Cerebellar cortex (tissue), 1 donor: ENCODE measurements around the gene ZNF530.
A peak's percentile ranks its signal among the peaks of the same experiment; 100 is the strongest.

Source experiments
- DNase-seq: peaks from one replicate; pipeline ENCODE4 v3.0.0-alpha.2; 2015; ENCODE audit warnings: low spot score

The ZNF530 gene

DNA sequence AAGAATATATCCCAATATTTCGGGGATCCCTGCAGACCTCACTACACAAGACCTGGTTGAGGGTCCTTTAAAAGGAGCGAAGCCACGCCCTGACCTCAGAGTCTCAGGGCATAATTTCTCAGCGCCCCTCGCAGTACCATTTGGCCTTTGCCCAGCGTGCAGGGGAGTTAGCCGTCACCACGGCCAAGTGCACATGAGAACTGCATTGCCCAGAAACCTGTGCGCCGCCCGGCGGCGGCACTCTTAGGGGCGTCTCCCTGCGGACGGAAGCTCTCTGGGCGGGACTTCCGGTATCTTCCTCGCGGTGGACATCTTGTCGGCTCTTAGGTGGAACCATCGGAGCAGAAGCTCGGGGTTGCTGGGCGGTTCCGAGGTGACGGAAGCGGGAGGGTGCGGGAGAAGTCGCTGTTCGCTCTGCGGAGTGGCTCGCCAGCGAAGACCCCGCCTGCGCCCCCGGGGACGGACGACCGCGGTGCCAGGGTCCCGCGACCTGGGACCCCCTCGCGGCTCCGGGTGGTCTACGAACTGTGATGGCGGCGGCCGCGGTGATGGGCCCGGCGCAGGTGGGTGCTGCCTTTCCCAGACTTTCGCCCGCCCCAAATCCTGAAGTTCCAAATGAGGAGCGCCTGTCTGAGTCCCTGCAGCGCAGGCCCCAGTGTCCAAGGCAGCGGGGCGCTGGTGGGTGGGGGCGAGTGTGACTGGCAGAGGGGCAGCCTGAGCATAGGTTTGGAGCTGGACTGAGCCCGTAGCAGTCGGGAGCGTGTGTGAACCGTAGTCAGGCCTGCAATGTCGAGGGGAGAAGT is 14.5 kb downstream of the ZNF530 start, which contains the start of gene ZNF134:
Gene ZNF134, plus strand, starts transcription at position 302 of the 803 bp plus-strand sequence. CDS start 5,227 bp downstream, outside the sequence.
- peak; percentile 95 for DNase-seq

DNA sequence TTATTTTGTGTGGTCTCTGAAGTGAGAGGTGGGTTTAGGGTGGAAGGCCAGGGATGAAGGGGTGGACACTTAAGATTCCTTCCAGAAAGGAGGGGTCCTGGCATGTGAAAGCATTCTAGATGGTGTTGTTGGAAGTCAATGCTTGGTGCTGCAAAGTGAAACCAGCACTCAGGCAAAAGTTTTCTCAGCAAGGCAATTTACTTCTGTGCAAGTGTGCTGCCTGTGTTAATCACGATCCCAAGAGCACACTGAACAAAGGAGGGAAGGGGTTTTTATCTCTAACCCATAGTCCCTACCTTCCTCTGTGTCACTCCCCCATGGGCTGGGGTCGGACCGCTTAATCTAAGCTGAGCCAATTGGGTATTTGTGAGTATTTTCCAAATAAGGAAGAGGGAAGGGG is 15.7 kb downstream of the ZNF530 start:
- DNase-seq: no peak

DNA sequence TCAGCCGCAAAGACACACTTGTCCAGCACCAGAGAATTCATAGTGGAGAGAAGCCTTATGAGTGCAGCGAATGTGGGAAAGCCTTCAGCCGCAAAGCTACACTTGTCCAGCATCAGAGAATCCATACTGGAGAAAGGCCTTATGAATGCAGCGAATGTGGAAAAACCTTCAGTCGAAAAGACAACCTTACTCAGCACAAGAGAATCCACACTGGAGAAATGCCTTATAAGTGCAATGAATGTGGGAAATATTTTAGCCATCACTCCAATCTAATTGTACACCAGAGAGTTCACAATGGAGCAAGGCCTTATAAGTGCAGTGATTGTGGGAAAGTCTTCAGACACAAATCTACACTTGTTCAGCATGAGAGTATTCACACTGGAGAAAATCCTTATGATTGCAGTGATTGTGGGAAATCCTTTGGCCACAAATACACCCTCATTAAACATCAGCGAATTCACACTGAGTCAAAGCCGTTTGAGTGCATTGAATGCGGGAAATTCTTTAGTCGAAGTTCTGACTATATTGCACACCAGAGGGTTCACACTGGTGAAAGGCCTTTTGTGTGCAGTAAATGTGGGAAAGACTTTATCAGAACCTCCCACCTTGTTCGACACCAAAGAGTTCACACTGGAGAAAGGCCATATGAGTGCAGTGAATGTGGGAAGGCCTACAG is 21.1 kb downstream of the ZNF530 start:
- DNase-seq: no peak

DNA sequence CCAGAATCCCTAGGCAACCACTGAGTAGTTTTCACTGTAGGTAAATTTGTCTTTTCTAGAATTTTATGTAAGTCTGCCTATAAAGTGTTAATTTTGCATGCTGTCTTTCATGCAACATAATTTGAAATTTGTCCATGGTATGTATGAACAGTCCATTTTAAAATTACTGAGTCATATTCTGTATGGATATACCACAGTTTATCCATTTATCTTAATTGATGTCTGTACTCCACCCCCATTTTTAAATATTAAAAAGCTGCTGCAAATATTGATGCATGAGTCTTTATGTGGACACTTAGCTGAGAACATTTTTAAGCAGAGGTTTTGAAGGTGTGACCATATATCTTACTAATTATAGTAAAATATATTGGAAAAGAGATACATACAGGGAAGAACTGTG is 23.4 kb downstream of the ZNF530 start:
- no peak for DNase-seq

DNA sequence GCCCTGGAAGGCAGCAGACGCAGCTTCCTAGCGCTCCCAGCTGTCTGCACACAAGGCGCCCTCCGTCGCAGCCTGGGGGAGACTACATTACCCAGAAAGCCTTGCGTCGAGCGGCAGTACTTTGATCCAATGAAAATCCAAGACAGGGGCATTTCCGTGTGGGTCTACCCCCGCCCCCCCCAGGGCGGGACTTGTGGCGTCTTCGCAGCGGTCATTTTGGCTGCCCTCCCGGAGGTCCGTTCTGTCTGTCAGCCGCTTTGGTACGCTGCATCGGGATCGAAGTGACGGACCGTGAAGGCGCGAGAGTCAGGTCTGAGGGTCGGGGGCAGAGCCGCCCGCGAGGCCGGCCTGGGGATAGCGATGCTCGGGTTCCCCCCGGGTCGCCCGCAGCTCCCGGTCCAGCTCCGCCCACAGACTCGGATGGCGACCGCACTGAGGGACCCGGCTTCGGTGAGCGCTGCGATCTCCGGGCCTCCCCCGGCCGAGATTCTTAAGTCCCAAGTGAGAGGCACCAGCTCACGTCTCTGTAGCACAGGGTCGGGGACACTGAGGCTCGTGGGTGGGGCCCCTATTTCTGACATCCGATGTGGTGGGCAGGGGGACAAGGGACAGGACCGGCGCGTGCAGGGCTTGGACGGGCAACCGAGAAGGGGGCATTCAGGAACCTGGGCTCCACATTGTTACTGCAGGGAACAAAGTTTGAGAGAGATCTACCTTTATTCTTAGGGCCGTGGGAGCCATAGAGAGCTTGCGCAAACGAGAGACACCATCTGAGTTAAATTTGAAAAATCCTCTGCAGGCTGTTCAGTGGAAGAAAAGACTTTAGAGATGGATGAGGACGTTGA is 33.5 kb downstream of the ZNF530 start, which contains the start of gene ZNF211:
Gene ZNF211, plus strand, starts transcription at position 182 of the 845 bp plus-strand sequence. Its CDS starts 179 bp downstream, at position 361.
- DNase-seq: peak; percentile 97

DNA sequence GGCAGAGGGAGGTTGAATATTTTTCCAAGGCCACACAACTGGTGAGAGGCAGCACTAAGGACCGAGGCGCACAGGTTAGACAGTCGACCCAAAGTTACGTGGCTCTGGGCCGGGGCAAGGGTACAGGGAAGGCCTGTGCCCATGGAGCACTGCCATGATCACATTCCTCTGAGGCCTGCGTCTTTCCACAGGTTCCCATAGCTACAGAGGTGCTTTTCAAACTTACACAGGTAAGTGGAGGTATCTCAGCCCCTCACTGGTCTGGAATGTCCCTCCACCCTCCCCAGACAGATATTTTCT is 34.1 kb downstream of the ZNF530 start:
- DNase-seq: no peak

DNA sequence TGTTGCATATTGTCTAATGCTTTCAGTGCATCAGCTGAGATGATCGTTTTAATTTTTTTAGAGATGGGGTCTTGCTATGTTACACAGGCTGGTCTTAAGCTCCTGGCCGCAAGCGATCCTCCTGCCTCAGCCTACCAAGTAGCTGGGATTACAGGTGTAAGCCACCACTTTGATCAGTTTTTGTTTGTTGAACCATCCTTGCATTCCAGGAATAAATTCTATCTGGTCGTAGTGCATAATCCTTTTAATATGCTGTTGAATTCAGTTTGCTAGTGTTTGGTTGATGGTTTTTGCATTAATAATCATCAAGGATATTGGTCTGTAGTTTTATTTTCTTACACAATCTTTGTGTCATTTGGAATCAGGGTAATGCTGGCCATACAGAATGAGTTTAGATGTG is 37.7 kb downstream of the ZNF530 start:
- DNase-seq: no peak

DNA sequence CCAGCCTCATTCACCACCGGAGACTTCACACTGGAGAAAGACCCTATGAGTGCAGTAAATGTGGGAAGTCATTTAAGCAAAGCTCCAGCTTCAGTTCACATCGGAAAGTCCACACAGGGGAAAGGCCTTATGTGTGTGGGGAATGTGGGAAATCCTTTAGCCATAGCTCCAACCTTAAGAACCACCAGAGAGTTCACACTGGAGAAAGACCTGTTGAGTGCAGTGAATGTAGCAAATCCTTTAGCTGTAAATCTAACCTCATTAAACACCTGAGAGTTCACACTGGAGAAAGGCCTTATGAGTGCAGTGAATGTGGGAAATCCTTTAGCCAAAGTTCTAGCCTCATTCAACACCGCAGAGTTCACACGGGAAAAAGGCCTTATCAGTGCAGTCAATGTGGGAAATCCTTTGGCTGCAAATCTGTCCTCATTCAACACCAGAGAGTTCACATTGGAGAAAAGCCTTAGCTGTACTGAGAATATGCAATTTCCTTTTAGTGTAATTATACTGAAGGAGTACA is 42.1 kb downstream of the ZNF530 start:
- DNase-seq: no peak

DNA sequence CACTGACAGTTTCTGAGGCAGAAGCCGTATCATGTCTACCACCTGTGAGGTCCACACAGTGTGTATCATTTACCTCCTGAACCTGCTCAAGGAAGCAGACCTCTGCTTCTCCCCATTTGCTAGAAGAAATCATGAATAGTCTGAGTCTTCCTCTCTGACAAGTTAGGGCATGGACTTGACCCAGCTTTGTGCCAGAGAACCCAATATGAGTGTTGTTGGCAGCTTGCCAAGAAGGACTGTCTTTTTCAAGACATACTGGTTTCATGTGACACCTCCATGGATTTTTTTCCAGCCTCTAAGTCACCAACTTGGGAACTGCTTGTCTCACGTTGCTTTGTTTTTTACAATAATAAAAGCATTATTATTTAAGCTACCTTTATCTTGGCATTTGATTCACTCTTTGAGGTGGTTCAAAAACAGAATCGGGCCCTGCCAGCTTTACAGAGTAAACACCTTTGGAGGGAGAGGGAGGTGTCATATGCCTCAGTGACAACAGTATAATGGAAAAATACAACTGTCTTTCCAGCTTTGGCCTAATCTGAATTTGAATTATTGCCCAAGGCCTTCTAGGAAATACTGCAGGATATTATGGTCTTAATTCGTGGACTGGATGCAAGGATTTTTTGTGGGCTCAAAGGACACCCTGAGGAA is 42.8 kb downstream of the ZNF530 start:
- no peak for DNase-seq

DNA sequence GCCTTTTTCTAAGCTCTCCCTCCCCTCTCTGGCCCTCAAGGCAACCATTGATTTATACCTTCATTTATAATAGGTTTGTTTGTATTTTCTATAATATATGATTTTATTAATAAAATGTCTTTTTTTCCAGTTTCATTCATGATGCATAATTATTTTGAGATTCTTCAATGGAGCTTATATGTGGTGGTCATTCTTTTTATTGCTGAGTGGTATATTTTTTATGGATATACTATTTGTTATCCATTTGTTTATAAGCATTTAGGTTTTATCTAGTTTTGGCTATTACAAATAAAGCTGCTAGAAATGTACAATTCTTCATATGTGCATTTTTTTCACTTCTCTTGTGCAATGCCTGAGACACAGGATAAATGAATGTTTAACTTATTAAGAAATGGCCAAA is 44.0 kb downstream of the ZNF530 start:
- no peak for DNase-seq

DNA sequence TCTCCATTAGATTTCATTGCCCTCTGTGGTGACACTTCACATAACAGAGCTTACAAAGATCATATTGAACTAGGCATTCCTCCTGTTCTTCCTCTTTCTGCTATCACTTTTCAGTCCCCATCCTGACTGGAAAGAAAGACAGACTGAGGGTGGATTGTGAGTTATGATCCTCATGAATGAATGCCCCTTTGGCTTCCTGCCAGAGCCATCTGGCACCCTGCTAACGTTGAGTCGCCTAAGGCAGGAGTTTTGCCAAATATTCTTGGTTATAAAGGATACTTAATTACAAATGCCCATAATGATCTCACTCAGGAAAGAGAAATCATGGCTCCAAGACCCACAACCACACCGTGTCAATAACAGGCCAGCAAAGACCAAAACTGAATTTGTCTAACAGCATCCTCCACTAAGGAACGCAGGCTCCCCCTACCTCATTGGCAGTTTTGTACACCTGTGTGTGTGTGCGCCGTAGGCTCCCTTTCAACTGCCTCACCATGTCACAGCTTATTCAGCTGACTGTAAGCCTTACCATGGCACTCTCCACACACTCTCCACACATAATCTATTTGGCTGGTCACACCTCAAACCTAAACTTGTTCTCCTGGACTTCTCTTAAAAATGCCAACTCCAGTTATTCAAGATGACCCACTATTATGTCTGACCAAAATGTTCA is 48.8 kb downstream of the ZNF530 start:
- no peak for DNase-seq

DNA sequence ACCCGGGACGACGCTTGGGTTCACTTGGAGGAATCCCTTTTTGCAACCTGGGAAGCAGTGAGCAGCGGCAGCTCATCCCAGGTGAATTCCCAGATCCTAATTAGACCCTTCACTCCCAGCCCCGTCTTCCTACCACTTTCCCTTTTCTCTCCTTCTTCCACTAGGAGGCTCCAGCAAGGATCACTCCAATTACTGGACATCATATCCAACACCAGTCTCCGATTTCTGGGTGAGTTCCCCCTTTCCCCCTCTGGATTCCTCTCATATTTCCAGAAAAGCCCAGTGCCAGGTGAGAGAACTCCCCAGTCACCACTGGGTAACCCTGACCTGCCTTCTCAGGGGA is 51.9 kb downstream of the ZNF530 start:
- DNase-seq: no peak

DNA sequence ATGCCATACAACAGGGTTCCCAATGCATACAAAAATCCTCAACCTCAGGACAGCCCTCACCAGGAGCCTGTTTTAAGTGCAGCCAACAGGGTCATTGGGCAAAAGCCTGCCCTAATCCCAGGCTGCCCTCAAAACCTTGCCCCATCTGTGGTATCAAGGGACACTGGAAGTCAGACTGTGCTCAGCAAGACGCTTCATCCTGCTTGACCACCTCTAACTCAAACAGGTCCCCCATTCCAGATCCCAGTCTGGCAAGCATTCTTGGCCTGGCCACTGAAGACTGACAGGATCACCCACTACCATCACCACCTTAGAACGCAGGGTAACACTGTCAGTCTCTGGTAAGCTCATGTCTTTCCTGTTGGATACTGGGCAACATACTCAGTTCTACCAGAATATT is 54.0 kb downstream of the ZNF530 start:
- no peak for DNase-seq

DNA sequence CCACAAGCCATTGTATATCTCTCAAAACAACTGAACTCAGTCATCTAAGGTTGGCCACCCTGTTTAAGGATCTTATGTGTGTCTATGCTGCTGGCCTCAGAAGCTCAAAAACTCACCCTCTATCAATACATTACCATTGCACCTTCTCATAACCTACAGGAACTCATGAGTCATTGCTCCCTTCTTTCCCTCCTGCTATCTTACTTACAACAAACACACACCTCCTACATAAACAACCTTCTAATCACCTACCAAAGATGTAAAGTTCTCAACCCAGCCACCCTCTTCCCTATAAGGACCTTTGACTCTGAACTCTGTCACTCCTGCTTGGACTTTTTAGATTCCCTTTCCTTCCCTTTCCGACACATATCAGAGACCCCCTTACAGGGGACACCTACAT is 55.8 kb downstream of the ZNF530 start:
- no peak for DNase-seq

DNA sequence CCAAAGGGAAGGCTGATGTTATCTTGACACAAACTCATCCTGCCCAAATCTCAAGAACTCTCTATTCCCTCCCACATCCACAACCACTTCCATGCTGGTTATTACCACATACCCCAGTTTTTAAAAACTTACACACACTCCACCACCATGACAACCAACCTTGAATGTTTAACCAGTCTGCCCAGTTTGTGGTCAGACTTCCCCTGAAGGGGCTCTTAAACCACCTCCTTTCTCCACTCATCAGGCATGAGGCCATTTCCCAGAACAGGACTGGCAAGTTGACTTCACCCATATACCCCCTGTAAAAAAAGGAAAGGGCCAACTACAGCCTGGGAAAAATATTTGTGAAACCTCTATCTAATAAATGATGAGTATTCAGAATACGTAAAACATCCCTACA is 56.7 kb downstream of the ZNF530 start:
- DNase-seq: no peak
